SK-N-SH (cell line): ENCODE data around the gene ALDH7A1.

ENCODE experiments used
- CHD2 ChIP-seq: fragments of 150-350 bp; IDR thresholded peaks from 2 replicates; pipeline ENCODE4 v1.6.1; 2018; ENCODE audit warnings: low read length; ENCODE audit not compliant: partially characterized antibody
- CTCF ChIP-seq: fragments of 200-600 bp; sonication (generic); IDR thresholded peaks from 2 replicates; pipeline ENCODE4 v1.6.1; 2017; ENCODE audit warnings: antibody characterized with exemption, mild to moderate bottlenecking, moderate library complexity
- ELF1 ChIP-seq: IDR thresholded peaks from 2 replicates; pipeline ENCODE4 v1.4.0; 2012
- MEF2A ChIP-seq: IDR thresholded peaks from 2 replicates; pipeline ENCODE4 v1.4.0; 2012; ENCODE audit warnings: low read depth, borderline replicate concordance
- NFIC ChIP-seq: IDR thresholded peaks from 2 replicates; pipeline ENCODE4 v1.4.0; 2012; ENCODE audit warnings: borderline replicate concordance
- POLR2AphosphoS5 ChIP-seq: IDR thresholded peaks from 2 replicates; pipeline ENCODE4 v1.6.1; 2012; ENCODE audit warnings: low read depth, low read length
- REST ChIP-seq: IDR thresholded peaks from 2 replicates; pipeline ENCODE4 v1.6.1; 2012; ENCODE audit warnings: mild to moderate bottlenecking, low read depth, low read length, moderate library complexity
- SIN3A ChIP-seq: IDR thresholded peaks from 2 replicates; pipeline ENCODE4 v1.6.1; 2012; ENCODE audit warnings: low read depth, mild to moderate bottlenecking, low read length, moderate library complexity, borderline replicate concordance

- TF ChIP-seq CTCF = peak; percentile 41
- TF ChIP-seq NFIC = no peak
- TF ChIP-seq POLR2AphosphoS5 = no peak
- no peak for TF ChIP-seq SIN3A
- TF ChIP-seq MEF2A = no peak
- no peak for TF ChIP-seq ELF1
- TF ChIP-seq CHD2 = no peak
- no peak for TF ChIP-seq REST
These were observed 102.1 kb downstream of the ALDH7A1 start for GRCh38 chr5:126492939-126493338.
